Stimulated activated effector memory CD8-positive, alpha-beta T cell treated with anti-CD3 and anti-CD28 coated beads, Interleukin-12 subunit alpha, Interleukin-12 subunit beta, amount 100 ng/mL, for 72 hours (primary cell): Measurements from ENCODE around the gene GHR.

Experiments
- ATAC-seq: fragments of 150-1000 bp; cut with Tn5 transposase; 2 replicates; pipeline ENCODE4 v1.10.0; 2021
- DNase-seq, 2 donors: peaks; one replicate each; pipeline ENCODE4 v3.0.0; 2021 to 2022; ENCODE audit warnings: low spot score in 2 of 2
- H3K27ac Mint-ChIP-seq: one replicate; pipeline ENCODE4 v1.8.0; 2022; ENCODE audit warnings: mild to moderate bottlenecking, mixed read lengths
- H3K36me3 Mint-ChIP-seq: one replicate; pipeline ENCODE4 v1.8.0; 2022; ENCODE audit warnings: mild to moderate bottlenecking, mixed read lengths
- H3K4me1 Mint-ChIP-seq: one replicate; pipeline ENCODE4 v1.8.0; 2022; ENCODE audit warnings: mixed read lengths
- H3K4me3 Mint-ChIP-seq: one replicate; pipeline ENCODE4 v1.8.0; 2022; ENCODE audit warnings: mild to moderate bottlenecking, mixed read lengths
- H3K9me3 Mint-ChIP-seq: one replicate; pipeline ENCODE4 v1.8.0; 2022; ENCODE audit warnings: mixed read lengths

Gene GHR

DNA sequence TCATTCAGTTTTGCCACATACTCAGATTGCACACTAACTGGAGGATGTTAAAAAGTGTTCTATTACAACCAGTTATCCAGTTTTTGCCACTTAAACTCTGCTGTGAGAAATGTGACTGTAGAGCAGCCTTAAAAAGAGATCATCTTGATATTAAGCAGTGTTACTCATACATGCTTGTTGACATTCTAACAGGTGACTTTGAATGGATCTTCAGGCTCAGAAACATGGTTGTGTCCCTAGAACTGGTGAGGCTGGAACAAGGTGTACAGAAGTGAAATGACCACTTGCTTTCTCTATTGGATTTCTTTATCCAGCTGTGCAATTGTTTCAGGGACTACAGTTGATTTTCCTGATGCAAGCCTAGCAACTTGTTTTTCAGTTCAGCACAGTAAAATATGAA lies 167.3 kb downstream of the GHR start:
- Mint-ChIP-seq H3K4me1 (no peaks in the 10 kb centered on the region), H3K4me3 (no peak overlapping the region), H3K27ac (no peak overlapping the region), H3K36me3 (no peaks in the 10 kb centered on the region), H3K9me3 (no peaks in the 10 kb centered on the region)
- no peak for DNase-seq
- no peak for ATAC-seq

DNA sequence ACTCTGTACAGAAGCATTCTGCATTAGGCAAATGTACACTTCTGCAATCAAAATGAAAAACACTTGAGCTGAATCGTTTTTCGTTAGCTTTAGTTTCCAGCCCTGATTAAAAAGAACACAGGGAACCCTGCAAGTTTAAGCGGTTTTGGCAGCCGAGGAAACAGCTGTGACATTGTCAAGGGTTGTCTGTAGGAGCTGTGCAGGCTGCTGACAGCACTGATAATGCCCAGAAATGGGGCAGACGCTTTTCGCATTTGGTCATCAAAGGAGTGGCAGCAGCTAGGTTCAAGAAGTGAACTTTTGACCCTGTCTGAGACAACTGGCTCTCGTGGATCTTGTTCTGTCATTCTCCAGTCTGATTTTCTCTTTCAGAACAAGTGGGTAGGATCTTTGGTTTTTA lies 167.8 kb downstream of the GHR start:
- Mint-ChIP-seq H3K36me3 (no peaks in the 10 kb centered on the region), H3K27ac (no peak overlapping the region), H3K4me3 (no peak overlapping the region), H3K4me1 (no peaks in the 10 kb centered on the region), H3K9me3 (no peaks in the 10 kb centered on the region)
- no peak for DNase-seq
- ATAC-seq, result peak; percentile 24

DNA sequence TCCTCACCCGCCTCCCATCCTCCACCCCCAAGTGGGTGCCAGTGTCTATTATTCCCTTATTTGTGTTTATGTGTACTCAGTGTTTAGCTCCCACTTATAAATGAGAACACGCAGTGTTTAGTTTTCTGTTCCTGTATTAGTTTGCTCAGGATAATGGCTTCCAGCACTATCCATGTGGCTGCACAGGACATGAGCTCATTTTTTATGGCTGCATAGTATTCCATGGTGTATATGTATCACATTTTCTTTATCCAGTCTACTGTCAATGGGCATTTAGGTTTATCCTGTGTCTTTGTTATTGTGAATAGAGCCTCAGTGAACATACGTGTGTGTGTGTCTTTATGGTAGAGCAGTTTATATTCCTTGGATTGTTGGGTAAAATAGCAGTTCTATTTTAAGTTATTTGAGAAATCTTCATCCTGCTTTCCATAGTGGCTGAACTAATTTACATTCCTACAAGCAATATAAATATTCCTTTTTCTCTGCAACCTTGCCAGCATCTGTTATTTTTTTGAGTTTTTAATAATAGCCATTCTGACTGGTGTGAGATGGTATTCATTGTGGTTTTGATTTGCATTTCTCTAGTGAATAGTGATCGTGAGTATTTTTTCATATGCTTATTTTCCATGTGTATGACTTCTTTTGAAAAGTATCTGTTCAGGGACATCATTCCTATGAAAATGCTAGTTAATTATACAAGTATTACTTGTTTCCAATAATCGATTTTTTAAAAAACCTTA lies 169.3 kb downstream of the GHR start:
- Mint-ChIP-seq H3K4me3 (no peak overlapping the region), H3K9me3 (no peaks in the 10 kb centered on the region), H3K27ac (no peak overlapping the region), H3K4me1 (no peaks in the 10 kb centered on the region), H3K36me3 (no peaks in the 10 kb centered on the region)
- DNase-seq, result no peak
- ATAC-seq, result no peak

DNA sequence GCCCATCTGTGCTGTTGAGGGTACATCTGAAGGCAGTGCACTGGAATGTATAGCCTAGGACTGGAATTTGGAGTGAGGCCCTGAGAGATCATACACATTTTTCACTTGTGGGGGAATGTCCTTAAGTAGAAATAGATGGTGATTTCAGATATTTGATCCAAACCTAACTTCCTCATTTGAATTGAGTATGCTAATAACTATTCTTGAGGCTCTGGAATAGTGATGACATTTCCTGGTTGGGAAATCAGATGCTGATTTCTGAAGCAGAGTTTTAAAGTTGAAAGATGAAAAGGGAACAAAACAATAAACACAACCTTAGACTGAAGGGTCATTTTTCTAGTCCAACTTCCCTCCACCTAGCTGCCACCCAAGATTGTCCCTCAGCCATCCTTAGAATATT lies 170.4 kb downstream of the GHR start:
- Mint-ChIP-seq H3K36me3 (no peaks in the 10 kb centered on the region), H3K4me1 (no peaks in the 10 kb centered on the region), H3K4me3 (no peak overlapping the region), H3K9me3 (no peaks in the 10 kb centered on the region), H3K27ac (no peak overlapping the region)
- ATAC-seq (no peak), DNase-seq (no peak)

DNA sequence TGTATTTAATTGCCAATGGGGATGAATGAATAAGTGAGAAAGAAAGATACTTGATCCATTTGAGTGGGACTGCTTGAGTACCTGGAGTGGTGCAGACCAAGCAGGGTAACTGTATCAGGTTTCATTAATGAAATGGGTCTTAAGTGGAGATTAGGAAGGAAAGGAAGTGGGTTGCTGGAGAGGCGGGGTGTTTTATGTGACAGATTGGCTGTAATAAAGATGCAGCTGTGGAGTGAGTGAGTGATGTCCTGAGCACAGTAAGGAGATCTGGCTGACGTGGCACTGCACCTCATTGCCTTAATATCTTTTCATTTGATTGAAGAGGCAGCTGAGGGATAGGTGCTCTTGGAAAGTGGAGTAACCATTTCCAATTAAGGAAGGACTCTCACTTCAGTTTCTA lies 172.4 kb downstream of the GHR start:
- no peaks in the 10 kb centered on the region for H3K36me3 Mint-ChIP-seq
- no peaks in the 10 kb centered on the region for H3K9me3 Mint-ChIP-seq
- ATAC-seq (no peak), DNase-seq (no peak)
- no peaks in the 10 kb centered on the region for H3K4me1 Mint-ChIP-seq
- no peak overlapping the region for H3K4me3 Mint-ChIP-seq
- H3K27ac Mint-ChIP-seq, result no peak overlapping the region

DNA sequence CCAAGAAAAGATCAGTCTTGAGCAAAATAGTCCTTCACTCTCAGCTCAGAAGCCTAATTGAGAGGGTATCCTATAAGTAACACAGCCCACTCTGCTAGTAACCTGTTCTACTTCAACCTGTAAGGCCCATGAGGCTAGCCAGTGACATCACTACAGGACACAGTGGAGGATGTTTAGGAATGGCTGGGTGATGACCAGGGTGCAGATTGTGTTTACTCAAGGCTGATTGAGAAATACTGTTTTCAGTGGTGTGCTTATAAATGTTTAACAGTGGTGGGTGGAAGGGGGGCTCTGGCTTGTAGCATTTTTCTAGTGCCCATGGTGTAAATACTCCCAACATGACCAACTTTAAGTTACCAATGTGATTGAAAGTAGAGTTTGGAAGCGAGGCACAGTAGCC lies 173.6 kb downstream of the GHR start:
- Mint-ChIP-seq H3K9me3 (no peaks in the 10 kb centered on the region), H3K27ac (no peak overlapping the region), H3K4me1 (no peaks in the 10 kb centered on the region), H3K4me3 (no peak overlapping the region), H3K36me3 (no peaks in the 10 kb centered on the region)
- ATAC-seq (no peak), DNase-seq (no peak)

DNA sequence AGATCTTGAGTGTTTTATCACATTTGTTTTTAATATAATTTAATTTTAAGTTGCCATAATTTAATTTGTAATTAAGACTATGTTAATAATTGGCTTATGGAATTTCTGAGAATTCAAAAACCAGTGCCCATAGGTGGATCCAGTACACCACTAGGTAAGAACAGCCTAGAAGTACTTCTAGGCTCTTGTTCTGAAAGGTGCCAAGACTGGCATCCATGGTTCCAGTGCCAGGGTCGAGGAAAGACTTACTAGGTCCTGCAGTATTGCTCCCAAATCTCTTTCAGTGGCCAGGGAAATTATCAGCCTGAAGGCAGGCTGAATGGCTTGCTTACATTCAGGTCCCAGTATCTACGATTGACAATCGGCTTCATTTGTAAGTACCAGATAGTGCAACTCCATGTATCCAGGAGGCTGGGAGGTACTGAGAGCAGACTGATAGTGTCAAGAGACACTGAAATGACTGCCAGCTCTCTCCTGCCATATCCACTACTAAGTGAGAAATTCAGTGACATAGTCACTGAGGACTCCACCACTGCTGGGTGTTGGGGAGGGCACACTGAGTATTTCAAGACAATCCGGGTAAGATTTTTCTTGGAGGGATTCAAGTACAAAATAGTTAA lies 174.2 kb downstream of the GHR start:
- Mint-ChIP-seq H3K9me3 (no peaks in the 10 kb centered on the region), H3K4me1 (no peaks in the 10 kb centered on the region), H3K36me3 (no peaks in the 10 kb centered on the region), H3K4me3 (no peak overlapping the region), H3K27ac (no peak overlapping the region)
- DNase-seq, result no peak
- peak; percentile 37 for ATAC-seq

DNA sequence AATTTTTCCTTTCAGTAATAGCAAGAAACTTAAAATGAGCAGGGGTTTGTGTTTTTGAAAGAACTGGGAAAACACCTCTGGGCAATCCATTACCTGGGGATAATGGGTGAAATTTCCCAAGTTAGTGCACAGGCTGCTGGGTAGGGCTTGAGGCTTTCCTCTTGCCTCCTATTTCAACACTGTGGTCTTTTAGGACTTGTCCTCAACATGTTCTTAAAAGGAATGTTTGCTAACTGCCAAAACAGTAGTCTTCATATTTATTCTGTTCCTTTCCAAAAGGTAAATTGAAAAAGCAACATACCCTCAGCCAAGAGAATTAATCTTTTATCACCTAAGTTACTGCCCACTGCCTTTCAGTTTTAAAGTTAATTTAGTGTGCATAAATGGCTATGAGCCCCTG lies 175.1 kb downstream of the GHR start:
- Mint-ChIP-seq H3K4me1 (no peaks in the 10 kb centered on the region), H3K4me3 (no peak overlapping the region), H3K9me3 (no peaks in the 10 kb centered on the region), H3K27ac (no peak overlapping the region), H3K36me3 (no peaks in the 10 kb centered on the region)
- no peak for DNase-seq
- ATAC-seq, result no peak

DNA sequence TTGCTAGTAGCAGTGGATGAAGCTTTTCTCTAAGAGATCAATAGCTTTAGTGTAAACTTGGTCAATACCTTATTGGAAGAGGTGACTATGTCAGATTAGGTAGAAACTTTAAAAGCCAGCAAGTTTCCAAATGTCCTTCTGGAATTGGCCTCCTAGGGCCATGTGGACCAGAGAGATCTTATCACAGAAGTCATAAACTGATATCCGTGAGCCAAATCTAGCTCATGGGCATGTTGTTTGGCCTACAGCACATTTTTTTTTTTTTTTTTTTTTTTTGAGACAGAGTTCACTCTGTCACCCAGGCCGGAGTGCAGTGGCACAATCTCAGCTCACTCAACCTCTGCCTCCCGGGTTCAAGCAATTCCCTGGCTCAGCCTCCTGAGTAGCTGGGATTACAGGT lies 175.9 kb downstream of the GHR start:
- no peaks in the 10 kb centered on the region for H3K36me3 Mint-ChIP-seq
- no peak for DNase-seq
- H3K27ac Mint-ChIP-seq, result no peak overlapping the region
- no peak for ATAC-seq
- no peaks in the 10 kb centered on the region for H3K4me1 Mint-ChIP-seq
- no peak overlapping the region for H3K4me3 Mint-ChIP-seq
- no peaks in the 10 kb centered on the region for H3K9me3 Mint-ChIP-seq

DNA sequence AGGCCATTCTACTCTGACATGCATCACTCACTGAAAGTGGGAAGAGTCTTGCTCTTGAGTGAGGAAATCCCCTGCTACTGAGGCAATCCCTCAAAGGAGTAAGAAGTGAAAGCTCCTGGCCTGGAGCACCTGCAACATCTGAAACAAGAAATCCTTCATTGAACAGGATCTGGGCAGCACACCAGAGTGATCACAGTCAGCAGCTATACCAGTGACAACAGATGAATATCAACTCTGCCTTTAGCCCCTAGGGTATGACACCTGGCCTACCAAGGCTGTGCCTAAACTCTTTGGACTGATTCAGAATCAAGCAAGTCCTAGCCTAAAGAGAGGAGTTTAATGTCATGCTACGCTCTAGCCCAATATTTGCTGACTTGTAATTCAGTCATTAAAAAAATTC lies 177.2 kb downstream of the GHR start:
- Mint-ChIP-seq H3K4me3 (no peak overlapping the region), H3K27ac (no peak overlapping the region), H3K4me1 (no peaks in the 10 kb centered on the region), H3K9me3 (no peaks in the 10 kb centered on the region), H3K36me3 (no peaks in the 10 kb centered on the region)
- ATAC-seq (no peak), DNase-seq (no peak)

DNA sequence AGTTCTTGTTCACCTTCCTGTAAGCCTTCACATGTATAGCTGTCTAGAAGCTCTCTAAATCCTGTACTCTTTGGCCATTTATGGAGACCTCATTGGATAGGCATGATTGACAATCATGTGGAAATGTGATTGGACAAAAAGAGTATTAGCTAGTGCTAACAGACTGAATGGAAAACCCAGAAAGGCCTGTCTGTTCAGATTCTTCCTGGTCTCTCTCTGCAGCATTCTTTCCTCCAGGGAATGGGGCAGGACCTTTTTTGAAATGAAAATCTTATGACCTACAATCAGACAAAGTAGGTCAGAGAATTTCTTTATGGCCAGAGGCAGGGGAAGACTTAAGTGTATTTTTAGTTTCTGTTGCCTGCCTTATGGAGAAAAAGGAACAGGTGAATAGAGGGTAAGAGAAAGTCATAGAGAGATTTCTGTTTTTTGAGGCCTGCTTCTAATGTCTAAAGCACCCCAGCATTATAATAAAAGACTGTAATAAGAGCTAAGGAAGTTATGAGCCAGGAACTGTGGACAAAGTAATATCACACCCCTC lies 181.0 kb downstream of the GHR start:
- Mint-ChIP-seq H3K9me3 (no peaks in the 10 kb centered on the region), H3K27ac (no peak overlapping the region), H3K36me3 (no peaks in the 10 kb centered on the region), H3K4me1 (no peaks in the 10 kb centered on the region), H3K4me3 (no peak overlapping the region)
- DNase-seq (no peak), ATAC-seq (no peak)

DNA sequence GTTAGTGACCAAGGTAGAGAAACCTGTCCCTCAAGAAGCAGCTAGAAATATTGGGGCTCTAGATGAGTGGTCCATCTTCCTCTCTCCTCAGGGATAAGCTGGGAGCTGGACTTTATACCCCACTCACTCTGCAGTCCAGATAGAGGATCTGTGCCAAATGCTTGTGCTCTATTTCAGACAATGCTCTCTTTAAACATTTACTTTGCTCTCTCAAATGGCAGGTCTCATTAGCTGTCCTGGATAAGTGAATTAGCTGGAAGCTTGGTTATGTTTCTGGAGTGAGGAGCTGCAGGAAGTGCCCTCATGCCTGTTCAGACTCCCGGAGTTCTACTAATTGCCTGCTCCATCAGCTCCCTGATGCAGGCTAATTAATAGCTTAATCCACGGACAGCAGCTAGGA lies 182.3 kb downstream of the GHR start:
- Mint-ChIP-seq H3K9me3 (no peaks in the 10 kb centered on the region), H3K4me1 (no peaks in the 10 kb centered on the region), H3K36me3 (no peaks in the 10 kb centered on the region), H3K27ac (no peak overlapping the region), H3K4me3 (no peak overlapping the region)
- ATAC-seq (no peak), DNase-seq (no peak)

DNA sequence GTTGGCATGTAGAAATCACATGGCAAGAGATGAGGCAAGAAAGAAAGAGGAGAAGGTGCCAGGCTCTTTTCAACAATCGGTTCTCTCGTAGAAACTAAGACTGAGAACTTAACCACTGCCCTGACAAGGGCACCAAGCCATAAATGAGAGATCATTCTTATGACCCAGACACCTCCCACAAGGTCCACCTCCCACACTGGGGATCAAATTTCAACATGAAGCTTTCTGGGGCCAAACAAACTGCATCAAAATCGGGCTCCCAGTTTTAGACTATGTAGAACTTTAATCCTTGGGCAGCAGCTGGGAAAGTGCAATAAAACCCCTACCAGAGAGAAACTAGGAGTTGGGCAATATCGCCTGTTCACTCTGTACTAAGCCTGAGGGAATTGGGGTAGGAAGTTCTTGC lies 183.2 kb downstream of the GHR start:
- H3K27ac Mint-ChIP-seq, result no peak overlapping the region

DNA sequence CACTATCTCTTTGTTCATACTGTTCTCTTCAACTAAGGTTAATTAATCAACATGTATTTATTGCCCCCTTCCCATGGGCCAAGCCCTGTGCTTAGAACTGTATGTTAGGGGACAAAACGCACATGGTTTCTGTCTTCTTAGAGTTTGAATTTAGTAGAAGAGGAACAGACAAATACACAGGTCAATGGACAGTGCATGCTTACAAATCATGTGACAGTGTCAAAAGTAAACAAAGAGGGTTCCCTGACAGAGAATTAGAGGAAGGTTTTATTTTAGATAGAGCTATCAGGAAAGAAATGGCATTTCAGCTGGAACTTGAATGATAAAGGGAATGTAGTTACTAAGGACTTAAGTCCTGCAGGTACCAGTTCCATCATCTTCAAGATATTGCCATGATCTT lies 188.2 kb downstream of the GHR start:
- no peak for ATAC-seq
- Mint-ChIP-seq H3K9me3 (no peaks in the 10 kb centered on the region), H3K4me3 (no peak overlapping the region), H3K36me3 (no peaks in the 10 kb centered on the region), H3K4me1 (no peaks in the 10 kb centered on the region), H3K27ac (no peak overlapping the region)
- no peak for DNase-seq

More for the DNA sequence above, 183.2 kb downstream of the GHR start:
- no peaks in the 10 kb centered on the region for H3K36me3 Mint-ChIP-seq
- DNase-seq, result no peak
- no peaks in the 10 kb centered on the region for H3K4me1 Mint-ChIP-seq
- no peak for ATAC-seq
- no peaks in the 10 kb centered on the region for H3K9me3 Mint-ChIP-seq
- H3K4me3 Mint-ChIP-seq, result no peak overlapping the region

DNA sequence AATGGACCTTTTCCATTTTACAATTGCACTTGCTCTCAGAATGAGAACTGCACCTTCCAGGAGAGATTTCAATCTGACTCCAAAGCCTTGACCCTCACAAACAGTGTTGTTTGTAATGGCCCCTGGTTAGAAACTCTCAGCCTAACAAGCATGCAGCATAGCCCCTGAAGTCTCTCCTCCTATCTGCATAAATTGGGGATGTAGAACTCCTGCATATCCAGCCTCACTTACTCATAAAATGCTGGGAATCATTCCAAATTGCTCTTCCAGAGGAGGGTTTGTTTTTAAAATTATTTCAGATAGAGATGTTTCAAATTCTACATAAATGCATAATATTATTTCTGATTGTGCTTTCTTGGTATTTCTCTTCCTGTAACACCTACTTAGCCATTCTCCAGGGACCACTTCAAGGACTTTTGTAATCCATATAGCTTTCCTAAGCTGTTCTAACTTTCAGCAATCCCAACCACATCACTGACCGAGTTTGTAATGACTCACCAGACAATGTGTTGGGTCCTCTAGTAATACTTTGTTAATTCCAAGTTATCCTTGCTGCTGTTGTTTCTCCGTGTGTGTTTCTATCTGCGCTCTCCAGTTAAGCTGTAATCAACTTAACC lies 189.6 kb downstream of the GHR start:
- Mint-ChIP-seq H3K9me3 (no peaks in the 10 kb centered on the region), H3K27ac (no peak overlapping the region), H3K4me1 (no peaks in the 10 kb centered on the region), H3K36me3 (no peaks in the 10 kb centered on the region), H3K4me3 (no peak overlapping the region)
- no peak for ATAC-seq
- DNase-seq, result no peak

DNA sequence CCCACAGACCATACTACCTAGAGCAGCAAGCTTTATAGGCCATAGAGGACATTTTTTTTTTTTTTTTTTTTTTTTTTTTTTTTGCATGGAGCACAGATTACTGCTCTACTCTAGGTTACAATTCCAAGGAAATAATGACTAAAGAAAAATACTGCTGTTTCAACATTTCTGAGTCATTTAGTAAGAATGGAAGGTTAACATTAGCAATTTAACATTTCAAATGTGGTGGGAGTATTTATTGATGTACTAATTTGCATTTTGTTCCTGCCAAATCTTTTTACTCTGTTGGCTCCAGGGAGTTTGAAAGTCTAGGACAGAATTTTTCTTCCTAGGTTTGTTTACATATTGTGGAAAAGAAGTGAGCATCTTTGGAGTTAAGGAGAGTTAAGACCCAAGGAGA lies 191.3 kb downstream of the GHR start:
- DNase-seq (no peak), ATAC-seq (no peak)
- H3K4me1 Mint-ChIP-seq, result no peaks in the 10 kb centered on the region
- no peaks in the 10 kb centered on the region for H3K36me3 Mint-ChIP-seq
- no peaks in the 10 kb centered on the region for H3K9me3 Mint-ChIP-seq
- H3K4me3 Mint-ChIP-seq, result no peak overlapping the region
- H3K27ac Mint-ChIP-seq, result no peak overlapping the region
